PFSK-1 (cell line): Measurements from ENCODE around the gene KSR1.

Experiments used
- POLR2AphosphoS5 ChIP-seq: IDR thresholded peaks from 2 replicates; pipeline ENCODE4 v1.6.1; 2012; ENCODE audit warnings: low read depth, mild to moderate bottlenecking, control low read depth, low read length, moderate library complexity
- REST ChIP-seq, 2 experiments: IDR thresholded peaks; 2 replicates each; pipeline versions ENCODE4 v1.6.1 to v1.8.0; 2011 to 2012; ENCODE audit warnings: low read depth in 2 of 2, low read length in 2 of 2, control low read depth in 1 of 2, inconsistent platforms in 1 of 2, mild to moderate bottlenecking in 1 of 2, moderate library complexity in 1 of 2; ENCODE audit not compliant: insufficient read depth in 1 of 2
- SIN3A ChIP-seq: IDR thresholded peaks from 2 replicates; pipeline ENCODE4 v1.6.1; 2012; ENCODE audit warnings: mild to moderate bottlenecking, low read length, moderate library complexity, borderline replicate concordance; ENCODE audit not compliant: insufficient read depth

- TF ChIP-seq POLR2AphosphoS5 (no peak), REST (IDR thresholded peaks at IDR 0.05; ENCODE audit: insufficient read depth in 1 of 2, low read depth in 2 of 2, low read length in 2 of 2) (0 out of 4 replicates have a peak, but pooled peaks of 1 of the 2 experiments have one; percentile 32), SIN3A (no peak)
These were observed 198.6 kb downstream of the KSR1 start for GRCh38 chr17:27654654-27655524.
